ENCODE measurements around the gene OPRL1.

OPRL1 gene

DNA sequence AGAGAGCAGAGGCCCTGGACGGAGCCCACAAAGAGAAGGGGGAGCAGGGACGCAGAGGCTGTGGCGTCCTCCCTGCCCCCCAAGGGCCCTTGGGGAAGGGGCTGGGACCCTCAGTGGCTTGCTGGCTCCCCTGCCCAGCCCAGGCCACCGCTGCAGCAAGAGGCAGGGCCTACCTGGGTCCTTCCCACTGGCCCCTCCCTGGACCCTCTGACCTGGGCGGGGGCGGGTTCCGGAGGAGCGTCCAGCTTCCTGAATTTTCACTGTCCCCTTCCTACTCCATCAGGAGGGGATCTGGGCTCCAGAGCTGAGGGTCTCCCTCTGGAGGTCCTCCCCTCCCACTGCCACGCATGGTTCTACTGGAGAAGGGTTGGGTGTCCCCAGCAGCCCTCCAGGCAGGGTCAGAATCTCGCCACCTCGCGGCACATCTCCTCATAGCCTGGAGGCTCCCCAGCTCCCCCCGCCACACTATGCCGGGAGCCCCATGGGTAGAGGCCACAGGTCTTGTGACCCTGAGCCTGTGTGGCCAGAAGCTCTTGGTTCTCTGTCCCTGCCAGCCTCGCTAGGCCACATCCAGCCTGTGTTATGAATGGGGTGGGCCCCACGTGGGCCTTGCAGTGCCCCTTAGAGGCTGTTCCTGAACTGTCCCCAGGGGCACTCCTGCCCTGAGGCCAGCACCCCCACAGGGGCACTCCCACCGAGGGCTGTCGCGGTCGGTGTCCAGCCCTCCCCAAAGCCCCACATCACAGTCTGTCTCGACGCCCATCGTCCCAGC is 29.4 kb upstream of the OPRL1 start:
- no peak for DNase-seq
- TF ChIP-seq, protein P1, sequence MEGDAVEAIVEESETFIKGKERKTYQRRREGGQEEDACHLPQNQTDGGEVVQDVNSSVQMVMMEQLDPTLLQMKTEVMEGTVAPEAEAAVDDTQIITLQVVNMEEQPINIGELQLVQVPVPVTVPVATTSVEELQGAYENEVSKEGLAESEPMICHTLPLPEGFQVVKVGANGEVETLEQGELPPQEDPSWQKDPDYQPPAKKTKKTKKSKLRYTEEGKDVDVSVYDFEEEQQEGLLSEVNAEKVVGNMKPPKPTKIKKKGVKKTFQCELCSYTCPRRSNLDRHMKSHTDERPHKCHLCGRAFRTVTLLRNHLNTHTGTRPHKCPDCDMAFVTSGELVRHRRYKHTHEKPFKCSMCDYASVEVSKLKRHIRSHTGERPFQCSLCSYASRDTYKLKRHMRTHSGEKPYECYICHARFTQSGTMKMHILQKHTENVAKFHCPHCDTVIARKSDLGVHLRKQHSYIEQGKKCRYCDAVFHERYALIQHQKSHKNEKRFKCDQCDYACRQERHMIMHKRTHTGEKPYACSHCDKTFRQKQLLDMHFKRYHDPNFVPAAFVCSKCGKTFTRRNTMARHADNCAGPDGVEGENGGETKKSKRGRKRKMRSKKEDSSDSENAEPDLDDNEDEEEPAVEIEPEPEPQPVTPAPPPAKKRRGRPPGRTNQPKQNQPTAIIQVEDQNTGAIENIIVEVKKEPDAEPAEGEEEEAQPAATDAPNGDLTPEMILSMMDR (IDR thresholded peaks at IDR 0.05; ENCODE audit: low read depth, low read length) = no peak
- Histone ChIP-seq H3K9me3 (ENCODE audit: severe bottlenecking) (no peaks in the 10 kb centered on the region), H3K4me3 (ENCODE audit: low read depth, low read length) (no peak overlapping the region), H3K27ac (no peak overlapping the region), H3K36me3 (no peaks in the 10 kb centered on the region), H3K27me3 (ENCODE audit: insufficient read depth, low read depth, severe bottlenecking) (no peaks in the 10 kb centered on the region)

DNA sequence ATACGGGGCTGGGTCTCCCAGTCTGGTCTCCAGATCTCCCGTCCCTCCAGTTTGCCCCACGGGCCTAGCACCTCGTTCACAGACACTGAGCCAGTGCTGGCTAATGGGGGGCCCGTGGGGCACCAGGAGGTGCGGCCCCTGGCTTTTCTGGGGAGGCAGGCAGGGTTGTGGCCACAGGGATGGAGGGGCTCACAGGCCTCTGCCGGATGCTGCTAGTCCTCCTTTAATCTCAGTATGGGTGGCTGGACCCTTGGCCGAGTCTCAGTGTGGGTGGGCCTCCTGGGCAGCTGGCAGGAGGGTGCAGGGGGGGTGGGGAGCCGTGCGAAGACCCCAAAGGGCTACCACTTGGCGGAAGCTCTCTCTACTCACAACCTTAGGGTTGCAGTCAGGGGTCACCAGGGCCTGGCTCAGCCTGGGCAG is 28.8 kb upstream of the OPRL1 start:
- TF ChIP-seq, protein P1 (IDR thresholded peaks at IDR 0.05; ENCODE audit: low read depth, low read length) = no peak
- no peak overlapping the region for H3K27ac ChIP-seq
- no peaks in the 10 kb centered on the region for H3K27me3 ChIP-seq (ENCODE audit: insufficient read depth, low read depth, severe bottlenecking)
- H3K9me3 ChIP-seq (ENCODE audit: severe bottlenecking) = no peaks in the 10 kb centered on the region
- DNase-seq = no peak
- no peak overlapping the region for H3K4me3 ChIP-seq (ENCODE audit: low read depth, low read length)
- no peaks in the 10 kb centered on the region for H3K36me3 ChIP-seq

DNA sequence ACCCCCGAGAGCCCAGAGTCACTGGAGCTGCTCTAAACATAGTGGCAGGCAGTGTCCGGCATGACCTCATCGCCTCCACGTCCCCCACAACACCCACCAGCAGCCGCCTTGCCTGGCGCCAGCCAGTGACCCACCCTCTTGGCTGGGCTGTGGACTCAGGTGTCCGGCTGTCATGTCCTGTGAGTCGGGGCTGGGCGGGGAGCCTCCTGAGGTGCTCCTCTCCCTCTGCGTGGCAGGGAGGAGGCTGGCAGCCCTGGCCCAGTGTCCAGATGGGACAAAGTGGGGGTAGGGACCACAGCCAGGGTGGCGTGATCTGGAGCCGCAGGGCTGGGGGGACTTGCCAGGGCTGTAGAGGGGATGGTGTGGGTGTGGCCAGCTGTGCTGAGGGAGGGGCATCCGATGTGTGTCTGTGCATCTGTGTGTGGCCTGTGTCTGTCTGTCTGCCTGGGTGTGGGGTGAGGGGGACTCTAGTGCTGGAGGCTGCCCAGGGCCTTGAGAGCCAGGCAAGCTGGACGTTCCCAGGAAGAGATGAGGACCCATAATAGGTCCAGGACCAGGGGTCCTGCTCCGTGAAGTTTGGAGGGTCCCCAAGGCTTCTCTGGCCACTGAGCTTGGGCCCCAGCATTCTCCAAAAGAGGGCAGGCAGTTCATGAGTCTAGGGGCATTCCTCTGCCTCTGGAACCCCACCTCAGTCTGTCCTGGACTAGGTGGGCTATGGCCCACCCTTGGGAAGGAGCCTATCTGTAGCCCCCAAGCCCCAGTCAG is 28.1 kb upstream of the OPRL1 start:
- TF ChIP-seq, protein P1 (IDR thresholded peaks at IDR 0.05; ENCODE audit: low read depth, low read length) = no peak
- DNase-seq = no peak
- H3K4me3 ChIP-seq (ENCODE audit: low read depth, low read length) = no peak overlapping the region
- no peaks in the 10 kb centered on the region for H3K9me3 ChIP-seq (ENCODE audit: severe bottlenecking)
- H3K27me3 ChIP-seq (ENCODE audit: insufficient read depth, low read depth, severe bottlenecking) = no peaks in the 10 kb centered on the region
- H3K27ac ChIP-seq = no peak overlapping the region
- no peaks in the 10 kb centered on the region for H3K36me3 ChIP-seq

DNA sequence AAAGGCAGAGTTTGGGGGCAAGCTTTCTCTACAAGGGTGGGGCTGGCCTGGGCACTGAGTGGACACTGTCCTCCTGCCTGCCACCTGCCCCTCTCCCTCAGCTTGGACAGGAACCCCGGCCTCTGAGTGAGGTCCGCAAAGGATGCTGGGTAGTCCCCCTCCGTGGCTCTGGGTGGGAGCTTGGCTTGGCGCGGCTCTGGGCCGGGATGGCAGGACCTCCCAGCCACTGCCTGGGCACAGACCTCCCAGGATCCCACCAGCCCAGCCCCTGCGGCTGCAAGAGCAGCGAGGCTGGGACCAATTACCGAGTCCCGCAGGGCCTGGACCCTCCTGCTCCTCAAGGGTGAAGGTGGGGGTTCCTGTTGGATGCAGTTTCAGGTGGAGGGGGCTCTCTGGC is 27.6 kb upstream of the OPRL1 start:
- no peak overlapping the region for H3K4me3 ChIP-seq (ENCODE audit: low read depth, low read length)
- TF ChIP-seq, protein P1 (IDR thresholded peaks at IDR 0.05; ENCODE audit: low read depth, low read length) = no peak

DNA sequence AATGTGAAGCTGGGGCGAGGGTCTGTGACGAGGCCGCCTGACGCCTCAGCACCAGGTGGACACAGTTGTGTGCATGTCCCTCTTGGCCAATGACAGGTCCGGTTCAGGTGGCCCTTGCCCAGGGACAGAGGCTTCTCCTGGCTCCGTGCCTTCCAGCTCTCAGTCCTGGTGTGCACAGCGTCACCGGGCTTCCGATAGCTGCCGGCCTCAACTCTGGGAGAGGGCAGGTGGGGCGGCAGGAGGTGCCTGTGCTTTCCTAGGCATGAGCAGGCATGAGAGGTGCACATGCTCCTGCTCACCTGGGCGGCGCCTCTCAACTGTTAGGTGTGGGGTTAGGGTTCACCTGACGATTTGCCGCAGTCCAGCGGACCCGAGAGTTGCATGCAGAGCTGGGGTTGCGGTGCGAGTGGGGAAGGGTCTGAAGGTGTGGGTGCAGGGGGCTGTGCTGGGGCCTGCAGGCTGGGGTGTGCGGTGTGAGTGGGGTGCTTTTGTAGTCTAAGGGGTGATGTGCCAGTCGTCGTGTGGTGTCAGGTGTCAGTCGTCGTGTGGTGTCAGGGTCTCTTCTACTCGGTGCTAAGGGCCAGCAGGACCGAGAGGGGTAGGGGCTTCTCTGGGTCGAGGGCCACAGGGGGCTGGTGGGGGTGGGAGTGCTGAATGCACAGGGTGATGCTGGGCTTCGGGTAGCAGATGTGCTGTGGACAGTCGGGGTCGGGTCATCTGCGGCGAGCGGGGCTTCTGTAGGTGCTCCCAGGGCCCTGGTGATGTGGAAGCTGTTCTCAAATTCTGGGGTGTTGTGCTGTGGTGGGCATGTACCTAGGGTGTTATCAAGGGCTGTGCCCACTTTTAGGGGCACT is 26.7 kb upstream of the OPRL1 start:
- Histone ChIP-seq H3K27me3 (ENCODE audit: insufficient read depth, low read depth, severe bottlenecking) (no peaks in the 10 kb centered on the region), H3K4me3 (ENCODE audit: low read depth, low read length) (no peak overlapping the region), H3K27ac (peak overlapping the region; percentile 61; the same call in 1 of the 2 replicates), H3K9me3 (ENCODE audit: severe bottlenecking) (no peaks in the 10 kb centered on the region), H3K36me3 (no peaks in the 10 kb centered on the region)
- no peak for DNase-seq
- TF ChIP-seq, protein P1 (IDR thresholded peaks at IDR 0.05; ENCODE audit: low read depth, low read length) = no peak

More for the DNA sequence above, 27.6 kb upstream of the OPRL1 start:
- H3K9me3 ChIP-seq (ENCODE audit: severe bottlenecking) = no peaks in the 10 kb centered on the region
- no peaks in the 10 kb centered on the region for H3K27me3 ChIP-seq (ENCODE audit: insufficient read depth, low read depth, severe bottlenecking)
- no peak overlapping the region for H3K27ac ChIP-seq
- H3K36me3 ChIP-seq = no peaks in the 10 kb centered on the region
- DNase-seq = no peak

Measured in WERI-Rb-1 (cell line).